Measurements from ENCODE around the gene TP53I3.

TP53I3 gene

GRCh38 chr2:24106786-24107185 lies 22.2 kb upstream of the TP53I3 start:
- no peak overlapping the region for H3K4me3 ChIP-seq (ENCODE audit: low read length)
- H3K27ac ChIP-seq (ENCODE audit: low read length): no peak overlapping the region
- no peak overlapping the region for H2AFZ ChIP-seq (ENCODE audit: low read depth, low read length)
- H3K27me3 ChIP-seq (ENCODE audit: low read depth, low read length): no peaks in the 10 kb centered on the region
- no peaks in the 10 kb centered on the region for H3K4me1 ChIP-seq (ENCODE audit: low read length)
- TF ChIP-seq EZH2phosphoT487 (IDR thresholded peaks at IDR 0.05; ENCODE audit: low read depth) (no peak), CTCF (IDR thresholded peaks at IDR 0.05; ENCODE audit: low read depth, low read length) (no peak)
- no peaks in the 10 kb centered on the region for H3K36me3 ChIP-seq (replicated peaks; ENCODE audit: low read depth, low read length)
- H3K79me2 ChIP-seq (ENCODE audit: low read length): no peaks in the 10 kb centered on the region
- no peaks in the 10 kb centered on the region for H3K9me3 ChIP-seq (ENCODE audit: insufficient read depth, low read length)
- no peak overlapping the region for H3K9ac ChIP-seq (ENCODE audit: low read length)
- no peaks in the 10 kb centered on the region for H4K20me1 ChIP-seq (ENCODE audit: insufficient read depth, low read length)
- no peak overlapping the region for H3K4me2 ChIP-seq (ENCODE audit: low read length)

- Histone ChIP-seq H3K9ac (ENCODE audit: low read length) (no peak overlapping the region), H3K36me3 (replicated peaks; ENCODE audit: low read depth, low read length) (no peaks in the 10 kb centered on the region), H3K4me1 (ENCODE audit: low read length) (no peaks in the 10 kb centered on the region), H4K20me1 (ENCODE audit: insufficient read depth, low read length) (no peaks in the 10 kb centered on the region), H3K9me3 (ENCODE audit: insufficient read depth, low read length) (no peaks in the 10 kb centered on the region), H3K79me2 (ENCODE audit: low read length) (no peaks in the 10 kb centered on the region), H3K4me2 (ENCODE audit: low read length) (no peak overlapping the region), H3K27ac (ENCODE audit: low read length) (no peak overlapping the region), H3K4me3 (ENCODE audit: low read length) (no peak overlapping the region), H2AFZ (ENCODE audit: low read depth, low read length) (no peak overlapping the region), H3K27me3 (ENCODE audit: low read depth, low read length) (no peaks in the 10 kb centered on the region)
- TF ChIP-seq EZH2phosphoT487 (IDR thresholded peaks at IDR 0.05; ENCODE audit: low read depth) (no peak), CTCF (IDR thresholded peaks at IDR 0.05; ENCODE audit: low read depth, low read length) (no peak)
These were observed 21.2 kb upstream of the TP53I3 start for GRCh38 chr2:24105816-24106215.

GRCh38 chr2:24104906-24105305 lies 20.3 kb upstream of the TP53I3 start:
- Histone ChIP-seq H3K27ac (ENCODE audit: low read length) (no peak overlapping the region), H3K4me2 (ENCODE audit: low read length) (no peak overlapping the region), H3K9me3 (ENCODE audit: insufficient read depth, low read length) (no peaks in the 10 kb centered on the region), H3K4me1 (ENCODE audit: low read length) (no peaks in the 10 kb centered on the region), H3K36me3 (replicated peaks; ENCODE audit: low read depth, low read length) (no peaks in the 10 kb centered on the region), H4K20me1 (ENCODE audit: insufficient read depth, low read length) (no peaks in the 10 kb centered on the region), H3K4me3 (ENCODE audit: low read length) (no peak overlapping the region), H3K27me3 (ENCODE audit: low read depth, low read length) (no peaks in the 10 kb centered on the region), H3K79me2 (ENCODE audit: low read length) (no peaks in the 10 kb centered on the region), H2AFZ (ENCODE audit: low read depth, low read length) (no peak overlapping the region), H3K9ac (ENCODE audit: low read length) (no peak overlapping the region)
- TF ChIP-seq CTCF (IDR thresholded peaks at IDR 0.05; ENCODE audit: low read depth, low read length): no peak
- TF ChIP-seq EZH2phosphoT487 (IDR thresholded peaks at IDR 0.05; ENCODE audit: low read depth): no peak

- Histone ChIP-seq H3K4me1 (ENCODE audit: low read length) (no peaks in the 10 kb centered on the region), H3K27ac (ENCODE audit: low read length) (no peak overlapping the region), H3K36me3 (replicated peaks; ENCODE audit: low read depth, low read length) (no peaks in the 10 kb centered on the region), H4K20me1 (ENCODE audit: insufficient read depth, low read length) (no peaks in the 10 kb centered on the region), H3K79me2 (ENCODE audit: low read length) (no peaks in the 10 kb centered on the region), H3K9ac (ENCODE audit: low read length) (no peak overlapping the region), H3K4me2 (ENCODE audit: low read length) (no peak overlapping the region), H3K27me3 (ENCODE audit: low read depth, low read length) (no peaks in the 10 kb centered on the region), H3K9me3 (ENCODE audit: insufficient read depth, low read length) (no peaks in the 10 kb centered on the region), H2AFZ (ENCODE audit: low read depth, low read length) (no peak overlapping the region), H3K4me3 (ENCODE audit: low read length) (no peak overlapping the region)
- TF ChIP-seq CTCF (IDR thresholded peaks at IDR 0.05; ENCODE audit: low read depth, low read length) (no peak), EZH2phosphoT487 (IDR thresholded peaks at IDR 0.05; ENCODE audit: low read depth) (no peak)
These were observed 19.5 kb upstream of the TP53I3 start for GRCh38 chr2:24104110-24104650.

Data from OCI-LY3 (cell line).